Liver (tissue), 3 donors: ENCODE results near the gene ARHGAP10.

ENCODE experiments used
- CTCF ChIP-seq: fragments of 150-350 bp; IDR thresholded peaks from 2 replicates; pipeline ENCODE4 v1.5.1; 2017; ENCODE audit warnings: improper control_type of control experiment, low read depth, low read length; ENCODE audit not compliant: missing input control
- FOXA1 ChIP-seq: IDR thresholded peaks from 2 replicates; pipeline ENCODE4 v1.6.1; 2016; ENCODE audit warnings: antibody characterized with exemption
- GABPA ChIP-seq, 2 donors: IDR thresholded peaks in 1 of 2; conservative IDR thresholded peaks in 1 of 2; 2 replicates each; pipeline ENCODE4 v1.6.1; 2016; ENCODE audit warnings: antibody characterized with exemption in 2 of 2, mild to moderate bottlenecking in 1 of 2, moderate library complexity in 1 of 2
- JUND ChIP-seq, 2 donors: IDR thresholded peaks; 2 replicates each; pipeline ENCODE4 v1.6.1; 2016; ENCODE audit warnings: antibody characterized with exemption in 2 of 2
- NR2F2 ChIP-seq: IDR thresholded peaks from 2 replicates; pipeline ENCODE4 v1.6.1; 2016; ENCODE audit warnings: antibody characterized with exemption
- RAD21 ChIP-seq, 2 donors: IDR thresholded peaks; 2 replicates each; pipeline ENCODE4 v1.6.1; 2016; ENCODE audit warnings: antibody characterized with exemption in 2 of 2, mild to moderate bottlenecking in 2 of 2
- RXRA ChIP-seq, 2 donors: IDR thresholded peaks; 2 replicates each; pipeline ENCODE4 v1.6.1; 2017 to 2018; ENCODE audit warnings: antibody characterized with exemption in 2 of 2, mild to moderate bottlenecking in 1 of 2
- TAF1 ChIP-seq: conservative IDR thresholded peaks from 2 replicates; pipeline ENCODE4 v1.6.1; 2016; ENCODE audit warnings: antibody characterized with exemption, mild to moderate bottlenecking
- YY1 ChIP-seq: IDR thresholded peaks from 2 replicates; pipeline ENCODE4 v1.6.1; 2016; ENCODE audit warnings: antibody characterized with exemption, mild to moderate bottlenecking
- TF ChIP-seq, protein P1 (sequence below): IDR thresholded peaks from 2 replicates; pipeline ENCODE4 v1.6.1; 2016; ENCODE audit warnings: antibody characterized with exemption
- TF ChIP-seq, protein P2 (sequence below): IDR thresholded peaks from 2 replicates; pipeline ENCODE4 v1.6.1; 2016; ENCODE audit warnings: antibody characterized with exemption
- TF ChIP-seq, protein P3 (sequence below): IDR thresholded peaks from 2 replicates; pipeline ENCODE4 v1.6.1; 2016; ENCODE audit warnings: antibody characterized with exemption, mild to moderate bottlenecking
- donor health status: healthy.
- donor health status: healthy.

DNA sequence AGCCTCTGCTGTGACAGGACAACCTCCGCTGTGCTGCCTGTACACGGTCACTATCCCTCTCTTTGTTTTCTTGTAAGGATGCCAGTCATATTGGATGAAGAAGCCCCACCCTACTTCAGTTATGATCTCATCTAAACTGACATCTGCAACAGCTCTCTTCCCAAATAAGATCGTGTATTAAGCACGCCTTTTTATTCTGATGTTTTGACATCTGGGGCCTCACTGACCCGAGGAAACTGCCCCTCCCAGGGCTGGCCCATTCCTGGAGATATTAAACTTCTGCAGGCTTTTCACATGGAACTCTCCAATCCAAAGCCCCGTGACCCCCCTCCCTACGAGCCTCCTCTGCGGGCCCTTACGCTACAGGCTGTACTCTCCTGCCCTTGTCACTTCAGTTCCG is 232.0 kb downstream of the ARHGAP10 start:
- no peak for TF ChIP-seq CTCF
- TF ChIP-seq, protein P1, sequence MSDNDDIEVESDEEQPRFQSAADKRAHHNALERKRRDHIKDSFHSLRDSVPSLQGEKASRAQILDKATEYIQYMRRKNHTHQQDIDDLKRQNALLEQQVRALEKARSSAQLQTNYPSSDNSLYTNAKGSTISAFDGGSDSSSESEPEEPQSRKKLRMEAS, result no peak
- no peak for TF ChIP-seq GABPA (IDR thresholded peaks at IDR 0.05 in 1 of 2, conservative IDR thresholded peaks at IDR 0.05 in 1 of 2)
- TF ChIP-seq, protein P2, sequence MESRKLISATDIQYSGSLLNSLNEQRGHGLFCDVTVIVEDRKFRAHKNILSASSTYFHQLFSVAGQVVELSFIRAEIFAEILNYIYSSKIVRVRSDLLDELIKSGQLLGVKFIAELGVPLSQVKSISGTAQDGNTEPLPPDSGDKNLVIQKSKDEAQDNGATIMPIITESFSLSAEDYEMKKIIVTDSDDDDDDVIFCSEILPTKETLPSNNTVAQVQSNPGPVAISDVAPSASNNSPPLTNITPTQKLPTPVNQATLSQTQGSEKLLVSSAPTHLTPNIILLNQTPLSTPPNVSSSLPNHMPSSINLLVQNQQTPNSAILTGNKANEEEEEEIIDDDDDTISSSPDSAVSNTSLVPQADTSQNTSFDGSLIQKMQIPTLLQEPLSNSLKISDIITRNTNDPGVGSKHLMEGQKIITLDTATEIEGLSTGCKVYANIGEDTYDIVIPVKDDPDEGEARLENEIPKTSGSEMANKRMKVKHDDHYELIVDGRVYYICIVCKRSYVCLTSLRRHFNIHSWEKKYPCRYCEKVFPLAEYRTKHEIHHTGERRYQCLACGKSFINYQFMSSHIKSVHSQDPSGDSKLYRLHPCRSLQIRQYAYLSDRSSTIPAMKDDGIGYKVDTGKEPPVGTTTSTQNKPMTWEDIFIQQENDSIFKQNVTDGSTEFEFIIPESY, result no peak
- TF ChIP-seq, protein P3, sequence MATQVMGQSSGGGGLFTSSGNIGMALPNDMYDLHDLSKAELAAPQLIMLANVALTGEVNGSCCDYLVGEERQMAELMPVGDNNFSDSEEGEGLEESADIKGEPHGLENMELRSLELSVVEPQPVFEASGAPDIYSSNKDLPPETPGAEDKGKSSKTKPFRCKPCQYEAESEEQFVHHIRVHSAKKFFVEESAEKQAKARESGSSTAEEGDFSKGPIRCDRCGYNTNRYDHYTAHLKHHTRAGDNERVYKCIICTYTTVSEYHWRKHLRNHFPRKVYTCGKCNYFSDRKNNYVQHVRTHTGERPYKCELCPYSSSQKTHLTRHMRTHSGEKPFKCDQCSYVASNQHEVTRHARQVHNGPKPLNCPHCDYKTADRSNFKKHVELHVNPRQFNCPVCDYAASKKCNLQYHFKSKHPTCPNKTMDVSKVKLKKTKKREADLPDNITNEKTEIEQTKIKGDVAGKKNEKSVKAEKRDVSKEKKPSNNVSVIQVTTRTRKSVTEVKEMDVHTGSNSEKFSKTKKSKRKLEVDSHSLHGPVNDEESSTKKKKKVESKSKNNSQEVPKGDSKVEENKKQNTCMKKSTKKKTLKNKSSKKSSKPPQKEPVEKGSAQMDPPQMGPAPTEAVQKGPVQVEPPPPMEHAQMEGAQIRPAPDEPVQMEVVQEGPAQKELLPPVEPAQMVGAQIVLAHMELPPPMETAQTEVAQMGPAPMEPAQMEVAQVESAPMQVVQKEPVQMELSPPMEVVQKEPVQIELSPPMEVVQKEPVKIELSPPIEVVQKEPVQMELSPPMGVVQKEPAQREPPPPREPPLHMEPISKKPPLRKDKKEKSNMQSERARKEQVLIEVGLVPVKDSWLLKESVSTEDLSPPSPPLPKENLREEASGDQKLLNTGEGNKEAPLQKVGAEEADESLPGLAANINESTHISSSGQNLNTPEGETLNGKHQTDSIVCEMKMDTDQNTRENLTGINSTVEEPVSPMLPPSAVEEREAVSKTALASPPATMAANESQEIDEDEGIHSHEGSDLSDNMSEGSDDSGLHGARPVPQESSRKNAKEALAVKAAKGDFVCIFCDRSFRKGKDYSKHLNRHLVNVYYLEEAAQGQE, result no peak
- no peak for TF ChIP-seq FOXA1
- TF ChIP-seq YY1, result no peak
- TF ChIP-seq RAD21 (IDR thresholded peaks at IDR 0.05), result no peak
- no peak for TF ChIP-seq JUND (IDR thresholded peaks at IDR 0.05)
- TF ChIP-seq NR2F2, result no peak
- no peak for TF ChIP-seq TAF1
- TF ChIP-seq RXRA (IDR thresholded peaks at IDR 0.05), result no peak
